KOPT-K1 (cell line): ENCODE measurements around the gene ANKRA2.
"Not testable (repeated sequence)": the region's sequence is repeated elsewhere in the genome, so short reads cannot be mapped to it uniquely, and the experiment has no call there.

Experiments used
- H3K27ac ChIP-seq: fragments of 200-600 bp; sonication (generic); 2 replicates; pipeline ENCODE4 v1.5.1; 2016; ENCODE audit warnings: antibody characterized with exemption, mild to moderate bottlenecking, low read depth, low read length; ENCODE audit not compliant: poor library complexity, severe bottlenecking
- H3K36me3 ChIP-seq: fragments of 200-600 bp; sonication (generic); 2 replicates; pipeline ENCODE4 v1.5.1; 2017; ENCODE audit warnings: antibody characterized with exemption, mild to moderate bottlenecking, low read length, moderate library complexity; ENCODE audit not compliant: insufficient read depth
- H3K9me3 ChIP-seq: fragments of 200-600 bp; sonication (generic); 2 replicates; pipeline ENCODE4 v1.5.1; 2017; ENCODE audit warnings: antibody characterized with exemption, low read length, mild to moderate bottlenecking; ENCODE audit not compliant: insufficient read depth, poor library complexity, severe bottlenecking

ANKRA2 gene

DNA sequence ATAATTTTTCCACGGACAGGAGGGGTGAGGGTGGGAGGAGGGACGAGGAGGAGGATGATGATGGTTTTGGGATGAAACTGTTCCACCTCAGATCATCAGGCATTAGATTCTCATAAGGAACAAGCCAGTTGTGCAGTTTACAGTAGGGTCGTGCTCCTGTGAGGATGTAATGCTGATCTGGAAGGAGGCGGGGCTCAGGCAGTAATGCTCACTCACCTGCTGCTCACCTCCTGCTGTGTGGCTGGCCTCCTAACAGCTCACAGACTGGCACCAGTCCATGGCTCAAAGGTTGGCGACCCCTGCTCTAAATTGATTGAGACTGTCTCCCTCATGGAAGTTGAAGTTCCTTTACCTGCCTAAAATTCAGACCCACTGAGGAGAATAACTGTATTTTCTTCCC is 33.2 kb downstream of the ANKRA2 start:
- H3K9me3 ChIP-seq = no peaks in the 10 kb centered on the region
- no peak overlapping the region for H3K27ac ChIP-seq
- no peaks in the 10 kb centered on the region for H3K36me3 ChIP-seq

DNA sequence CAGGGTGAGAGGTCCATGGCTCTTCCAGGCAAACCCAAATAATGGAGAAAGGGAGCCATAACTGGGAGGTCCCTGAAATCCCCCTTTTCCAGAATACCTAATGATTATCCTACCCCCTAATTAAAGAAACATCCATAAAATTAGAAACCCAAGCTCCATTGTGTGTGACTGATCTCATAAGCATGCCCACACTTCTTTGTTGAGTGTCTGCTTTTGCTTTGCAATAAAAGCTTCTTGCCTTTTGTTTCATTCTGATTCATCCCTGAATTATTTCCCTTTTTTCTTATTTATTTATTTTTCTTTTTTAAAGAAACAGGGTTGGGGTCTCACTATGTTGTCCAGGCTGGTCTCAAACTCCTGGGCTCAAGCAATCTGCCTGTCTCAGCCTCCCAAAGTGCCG is 34.1 kb downstream of the ANKRA2 start:
- Histone ChIP-seq H3K36me3 (no peaks in the 10 kb centered on the region), H3K9me3 (no peaks in the 10 kb centered on the region), H3K27ac (no peak overlapping the region)

DNA sequence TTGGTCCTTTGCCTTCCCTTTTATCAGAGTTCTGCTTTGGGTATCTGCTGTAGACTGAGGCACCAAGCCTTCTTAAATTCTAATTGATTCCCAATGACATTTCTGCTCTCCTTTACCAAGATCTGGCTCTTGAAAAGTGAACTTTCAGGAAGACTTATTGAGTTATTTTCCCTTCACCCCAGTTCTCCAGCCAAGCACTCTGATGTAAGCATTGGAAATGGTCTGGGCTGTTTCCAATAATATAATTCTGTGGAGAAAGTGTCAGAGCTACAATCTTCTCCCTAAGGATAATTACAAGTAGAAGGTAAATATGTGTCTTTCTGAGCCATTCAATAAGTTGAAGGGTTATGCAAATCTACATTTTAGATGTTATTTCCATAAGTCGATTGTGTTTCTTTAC is 36.4 kb downstream of the ANKRA2 start:
- H3K9me3 ChIP-seq = no peaks in the 10 kb centered on the region
- no peaks in the 10 kb centered on the region for H3K36me3 ChIP-seq
- no peak overlapping the region for H3K27ac ChIP-seq

GRCh38 chr5:73528248-73528647 is 37.2 kb downstream of the ANKRA2 start:
- Histone ChIP-seq H3K27ac (no peak overlapping the region), H3K9me3 (no peaks in the 10 kb centered on the region), H3K36me3 (no peaks in the 10 kb centered on the region)

- no peaks in the 10 kb centered on the region for H3K36me3 ChIP-seq
- no peak overlapping the region for H3K27ac ChIP-seq
- no peaks in the 10 kb centered on the region for H3K9me3 ChIP-seq
Observed at GRCh38 chr5:73525606-73526203, 39.7 kb downstream of the ANKRA2 start.

DNA sequence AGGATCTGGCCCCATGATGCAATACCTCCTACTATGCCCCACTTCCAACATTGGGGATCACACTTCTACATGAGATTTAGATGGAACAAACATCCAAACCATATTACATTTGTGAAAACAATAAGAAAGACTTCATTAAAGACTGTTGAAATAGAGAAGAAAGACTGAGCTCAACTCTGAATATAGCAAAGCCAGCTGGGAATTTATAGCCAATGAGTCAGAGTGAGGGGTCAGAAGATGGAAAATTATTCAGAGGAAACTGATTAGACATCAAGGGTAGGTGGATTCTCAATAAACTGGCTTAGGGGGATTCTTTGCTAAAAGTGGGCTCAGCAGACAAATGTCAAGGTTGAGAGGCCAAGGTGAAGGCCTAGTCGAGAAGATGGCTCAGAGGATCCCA is 41.6 kb downstream of the ANKRA2 start:
- Histone ChIP-seq H3K9me3 (no peaks in the 10 kb centered on the region), H3K36me3 (no peaks in the 10 kb centered on the region), H3K27ac (no peak overlapping the region)

DNA sequence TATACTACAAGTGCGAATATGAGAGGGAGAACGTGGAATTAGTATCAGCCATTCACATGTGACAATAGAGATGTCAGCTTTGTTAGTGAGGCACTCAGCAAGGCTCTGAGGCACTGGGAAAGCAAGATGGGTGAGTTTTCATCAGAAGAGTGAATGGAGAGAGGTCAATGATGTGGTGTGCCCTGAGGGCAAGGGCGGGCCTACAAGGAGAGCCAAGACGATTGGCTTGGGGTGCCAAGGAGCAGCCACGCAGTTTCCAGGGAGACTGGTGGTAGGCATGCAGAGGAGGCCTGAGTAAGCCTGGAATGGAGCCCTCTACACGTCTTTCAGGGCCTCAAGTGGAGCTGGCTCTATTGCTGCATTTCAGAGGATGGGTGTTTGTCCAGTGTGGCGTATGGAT is 42.5 kb downstream of the ANKRA2 start:
- Histone ChIP-seq H3K9me3 (no peaks in the 10 kb centered on the region), H3K36me3 (no peaks in the 10 kb centered on the region), H3K27ac (no peak overlapping the region)

DNA sequence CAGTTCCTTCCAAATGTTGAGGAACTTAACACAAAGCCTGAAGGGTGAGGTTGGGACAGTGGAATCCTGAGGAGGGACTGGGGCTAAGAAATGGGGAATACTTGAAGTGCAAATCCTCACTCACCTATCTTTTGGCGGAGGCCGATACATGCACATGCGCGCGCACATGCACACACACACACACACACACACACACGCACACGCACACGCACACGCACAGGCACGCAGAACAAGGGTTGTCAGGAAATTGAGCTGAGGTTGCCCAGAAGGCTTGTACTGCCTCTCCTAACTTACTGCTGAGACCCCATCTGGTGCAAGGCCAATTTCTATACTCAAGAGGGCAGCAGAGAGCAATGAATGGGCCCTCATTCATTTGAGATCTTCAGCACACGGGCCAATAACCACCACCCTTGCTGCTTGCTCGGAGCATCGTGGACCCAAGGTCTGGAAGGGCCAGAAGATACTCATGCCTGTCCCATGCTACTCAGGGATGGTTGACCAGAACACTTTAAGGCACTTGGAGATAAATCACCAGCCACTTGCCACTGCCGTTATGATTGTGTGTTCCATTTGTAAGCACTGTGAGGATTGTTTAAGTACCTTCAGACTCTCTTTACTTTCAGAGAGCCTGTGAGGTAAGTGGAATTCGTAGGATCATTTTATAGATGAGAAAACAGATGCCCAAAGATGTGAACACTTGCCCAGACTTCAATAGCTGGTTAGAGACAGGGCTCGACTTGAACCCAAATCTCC is 45.7 kb downstream of the ANKRA2 start:
- H3K9me3 ChIP-seq = no peaks in the 10 kb centered on the region
- no peak overlapping the region for H3K27ac ChIP-seq
- H3K36me3 ChIP-seq = no peaks in the 10 kb centered on the region

GRCh38 chr5:73515232-73515631 is 50.2 kb downstream of the ANKRA2 start:
- Histone ChIP-seq H3K36me3 (no peaks in the 10 kb centered on the region), H3K9me3 (no peaks in the 10 kb centered on the region), H3K27ac (no peak overlapping the region)

GRCh38 chr5:73514418-73514817 is 51.0 kb downstream of the ANKRA2 start:
- Histone ChIP-seq H3K36me3 (peaks cover 1% of the 10 kb centered on the region; the same call in 1 of the 2 replicates), H3K9me3 (no peaks in the 10 kb centered on the region), H3K27ac (no peak overlapping the region)

GRCh38 chr5:73513996-73514395 is 51.4 kb downstream of the ANKRA2 start:
- Histone ChIP-seq H3K9me3 (no peaks in the 10 kb centered on the region), H3K27ac (no peak overlapping the region), H3K36me3 (peaks cover 4% of the 10 kb centered on the region; the same call in 1 of the 2 replicates)

- peaks cover 47% of the 10 kb centered on the region for H3K36me3 ChIP-seq
Observed at GRCh38 chr5:73508521-73508920, 56.9 kb downstream of the ANKRA2 start.

DNA sequence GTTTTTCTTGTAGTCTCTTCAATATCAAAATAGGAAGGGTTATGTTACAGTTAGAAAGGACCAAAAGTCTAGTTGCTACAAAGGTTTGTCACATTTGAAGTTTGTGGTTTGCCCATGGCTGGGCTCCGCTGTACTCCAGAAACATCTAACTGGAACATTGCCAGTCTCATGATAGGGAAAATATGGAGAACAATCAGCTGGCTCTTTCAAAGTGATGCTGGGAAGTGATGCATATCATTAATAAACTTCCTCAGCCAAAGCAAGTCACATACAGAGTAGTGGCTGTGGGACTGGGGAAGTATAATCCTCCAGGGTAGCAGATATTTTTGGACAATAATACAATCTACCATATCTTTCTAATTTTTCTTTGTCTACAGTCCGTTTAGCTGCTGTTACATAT is 58.4 kb downstream of the ANKRA2 start:
- Histone ChIP-seq H3K36me3 (peaks cover 62% of the 10 kb centered on the region), H3K27ac (no peak overlapping the region)

More at GRCh38 chr5:73508521-73508920, 56.9 kb downstream of the ANKRA2 start:
- H3K9me3 ChIP-seq, H3K27ac ChIP-seq: not testable (repeated sequence)

DNA sequence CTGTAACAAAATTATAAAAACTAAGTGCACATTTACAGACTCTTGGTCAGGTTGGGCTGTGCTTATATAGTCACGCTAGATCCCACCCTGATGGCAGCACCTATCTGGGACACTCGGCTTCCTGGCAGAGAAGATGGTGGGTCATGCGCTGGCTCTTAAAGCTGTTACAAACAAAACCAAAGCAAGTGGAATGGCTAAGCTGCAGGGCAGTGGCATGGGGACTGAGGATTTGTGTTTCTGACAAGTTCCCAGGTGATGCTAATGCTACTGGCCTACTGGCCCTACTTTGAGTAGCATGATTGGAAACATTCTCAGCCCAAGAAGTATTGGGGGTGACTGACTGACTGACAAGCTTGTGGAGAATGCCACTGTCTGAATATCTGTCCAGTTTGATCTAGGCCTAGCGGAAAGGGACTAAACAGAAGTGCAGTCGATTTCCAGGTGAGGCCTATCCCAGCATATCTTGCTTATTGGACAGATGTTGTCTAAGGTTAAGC is 58.9 kb downstream of the ANKRA2 start:
- Histone ChIP-seq H3K9me3 (no peaks in the 10 kb centered on the region), H3K27ac (no peak overlapping the region), H3K36me3 (peaks cover 67% of the 10 kb centered on the region)

More for the DNA sequence above, 58.4 kb downstream of the ANKRA2 start:
- H3K9me3 ChIP-seq = no peaks in the 10 kb centered on the region
